HG02798 (cell line): Measurements from ENCODE around the gene IWS1.

Experiments
- ATAC-seq: cut with Tn5 transposase; IDR thresholded peaks from one replicate; pipeline ENCODE4 v1.9.1; 2021; ENCODE audit warnings: mild to moderate bottlenecking; ENCODE audit not compliant: unreplicated experiment, poor library complexity

The IWS1 gene

GRCh38 chr2:127508023-127508630, 18.2 kb downstream of the IWS1 start:
- no peak for ATAC-seq

GRCh38 chr2:127506510-127506909, 19.8 kb downstream of the IWS1 start:
- ATAC-seq = no peak

GRCh38 chr2:127504552-127505430, 21.5 kb downstream of the IWS1 start:
- ATAC-seq = no peak

GRCh38 chr2:127503491-127503890, 22.8 kb downstream of the IWS1 start:
- ATAC-seq = no peak

GRCh38 chr2:127498386-127498785, 27.9 kb downstream of the IWS1 start:
- ATAC-seq = no peak

- ATAC-seq = no peak
Observed at GRCh38 chr2:127490283-127490682, 36.0 kb downstream of the IWS1 start.

- no peak for ATAC-seq
Observed at GRCh38 chr2:127486247-127487058, 39.8 kb downstream of the IWS1 start.

- ATAC-seq = no peak
Observed at GRCh38 chr2:127485694-127486071, 40.6 kb downstream of the IWS1 start.

- ATAC-seq = no peak
Observed at GRCh38 chr2:127485051-127485693, 41.1 kb downstream of the IWS1 start.

- no peak for ATAC-seq
Observed at GRCh38 chr2:127482031-127482430, 44.3 kb downstream of the IWS1 start.

GRCh38 chr2:127479866-127480743, 46.2 kb downstream of the IWS1 start:
- no peak for ATAC-seq

- no peak for ATAC-seq
Observed at GRCh38 chr2:127479219-127479825, 47.0 kb downstream of the IWS1 start.

- no peak for ATAC-seq
Observed at GRCh38 chr2:127475788-127476187, 50.5 kb downstream of the IWS1 start.

GRCh38 chr2:127472268-127472667, 54.0 kb downstream of the IWS1 start:
- ATAC-seq = no peak

GRCh38 chr2:127471286-127471988, 54.9 kb downstream of the IWS1 start:
- ATAC-seq = no peak

GRCh38 chr2:127469974-127470373, 56.3 kb downstream of the IWS1 start:
- no peak for ATAC-seq

GRCh38 chr2:127469051-127469450, 57.2 kb downstream of the IWS1 start:
- ATAC-seq = no peak

GRCh38 chr2:127465258-127465657, 61.0 kb downstream of the IWS1 start:
- ATAC-seq = no peak
